ENCODE data around the gene CACHD1. TPM values are rescaled to one million over a fixed set of nuclear protein-coding genes. Genes with fewer than 3 reads are reported as not detected.

CACHD1 gene
- total and polyA plus RNA-seq, 9 of the 15 experiments (the other 6 are each of a cell fraction or from before 2014, with no cell fraction given), result 0.07 TPM; not detected in 8

DNA sequence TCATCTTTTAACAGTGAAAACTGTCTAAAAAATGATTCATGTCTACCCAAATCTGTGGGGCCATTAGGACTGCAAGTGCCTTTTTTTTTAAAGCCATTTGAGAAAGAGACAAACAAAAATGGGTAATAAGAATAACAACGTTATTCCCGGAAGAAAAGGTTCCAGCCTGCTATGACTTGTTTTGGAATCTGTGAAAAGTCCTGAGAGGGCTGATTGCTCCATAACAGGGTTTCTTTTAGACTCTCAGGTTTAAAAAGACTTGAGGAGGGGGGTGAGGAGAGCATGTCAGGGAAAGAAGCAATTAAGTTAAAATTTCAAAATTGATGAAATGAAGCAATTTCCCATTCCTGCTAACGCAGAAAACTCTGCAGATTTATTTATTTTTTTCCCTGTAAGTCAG lies 56.4 kb downstream of the CACHD1 start:
- ATAC-seq, result no peak
- Histone ChIP-seq H3K9me3 (replicated peaks; ENCODE audit: control insufficient read depth, insufficient read depth, low read depth, low read length) (no peaks in the 10 kb centered on the region), H3K36me3 (ENCODE audit: control insufficient read depth, insufficient read depth, low read length) (no peaks in the 10 kb centered on the region), H3K4me1 (replicated peaks in 1 of 2; ENCODE audit: control insufficient read depth in 2 of 2, insufficient read depth in 2 of 2, low read length in 2 of 2) (no peaks in the 10 kb centered on the region), H3K27ac (ENCODE audit: extremely low read depth, low read depth, low read length) (no peak overlapping the region), H3K9me1 (ENCODE audit: control insufficient read depth, insufficient read depth, low read length) (no peaks in the 10 kb centered on the region), H3K4me2 (ENCODE audit: insufficient read depth, low read length) (no peak overlapping the region), H3K79me2 (ENCODE audit: control insufficient read depth, insufficient read depth, low read length) (no peaks in the 10 kb centered on the region), H3K9ac (ENCODE audit: insufficient read depth in 1 of 2, low read depth in 2 of 2, low read length in 2 of 2) (no peak overlapping the region), H2AFZ (ENCODE audit: low read depth, low read length) (no peak overlapping the region), H3K27me3 (ENCODE audit: control insufficient read depth in 2 of 2, insufficient read depth in 2 of 2, low read length in 2 of 2) (0 out of 5 replicates have a peak, but pooled peaks cover 0 to 4% of the 10 kb centered on the region in 2 experiments), H4K20me1 (replicated peaks; ENCODE audit: control insufficient read depth, insufficient read depth, low read length) (no peaks in the 10 kb centered on the region), H3K4me3 (no peak overlapping the region)
- BruUV-seq (replicated peaks), result no TSS peak
- intact Hi-C loops (cut with micrococcal nuclease) (no loop called here), in situ Hi-C loops (cut with MboI) (no loop called here)
- FAIRE-seq, result no peak
- POLR2A ChIA-PET, result no interaction called here
- CTCF ChIA-PET (ENCODE audit: low intra/inter-chr PET ratio), result no interaction called here
- 0% methylated on average over 3 of the region's 3 CpGs for WGBS (ENCODE audit: insufficient coverage, low coverage, missing lambda C conversion rate)
- TF ChIP-seq ZBTB8A (IDR thresholded peaks at IDR 0.05; ENCODE audit: partially characterized antibody) (no peak), ZSCAN32 (CRISPR knock-in tag; IDR thresholded peaks at IDR 0.05) (no peak), SREBF2 (CRISPR knock-in tag; IDR thresholded peaks at IDR 0.05) (no peak), ETV5 (CRISPR knock-in tag; IDR thresholded peaks at IDR 0.05; ENCODE audit: low read depth) (no peak), STAT5B (CRISPR knock-in tag; IDR thresholded peaks at IDR 0.05) (no peak), TEAD2 (tag; IDR thresholded peaks at IDR 0.05) (no peak), BCL6 (CRISPR knock-in tag; IDR thresholded peaks at IDR 0.05) (no peak)
- TF ChIP-seq, protein P1, sequence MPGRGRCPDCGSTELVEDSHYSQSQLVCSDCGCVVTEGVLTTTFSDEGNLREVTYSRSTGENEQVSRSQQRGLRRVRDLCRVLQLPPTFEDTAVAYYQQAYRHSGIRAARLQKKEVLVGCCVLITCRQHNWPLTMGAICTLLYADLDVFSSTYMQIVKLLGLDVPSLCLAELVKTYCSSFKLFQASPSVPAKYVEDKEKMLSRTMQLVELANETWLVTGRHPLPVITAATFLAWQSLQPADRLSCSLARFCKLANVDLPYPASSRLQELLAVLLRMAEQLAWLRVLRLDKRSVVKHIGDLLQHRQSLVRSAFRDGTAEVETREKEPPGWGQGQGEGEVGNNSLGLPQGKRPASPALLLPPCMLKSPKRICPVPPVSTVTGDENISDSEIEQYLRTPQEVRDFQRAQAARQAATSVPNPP (IDR thresholded peaks at IDR 0.05; ENCODE audit: borderline replicate concordance, insufficient read depth, insufficient read length), result no peak
- TF ChIP-seq, protein P2, sequence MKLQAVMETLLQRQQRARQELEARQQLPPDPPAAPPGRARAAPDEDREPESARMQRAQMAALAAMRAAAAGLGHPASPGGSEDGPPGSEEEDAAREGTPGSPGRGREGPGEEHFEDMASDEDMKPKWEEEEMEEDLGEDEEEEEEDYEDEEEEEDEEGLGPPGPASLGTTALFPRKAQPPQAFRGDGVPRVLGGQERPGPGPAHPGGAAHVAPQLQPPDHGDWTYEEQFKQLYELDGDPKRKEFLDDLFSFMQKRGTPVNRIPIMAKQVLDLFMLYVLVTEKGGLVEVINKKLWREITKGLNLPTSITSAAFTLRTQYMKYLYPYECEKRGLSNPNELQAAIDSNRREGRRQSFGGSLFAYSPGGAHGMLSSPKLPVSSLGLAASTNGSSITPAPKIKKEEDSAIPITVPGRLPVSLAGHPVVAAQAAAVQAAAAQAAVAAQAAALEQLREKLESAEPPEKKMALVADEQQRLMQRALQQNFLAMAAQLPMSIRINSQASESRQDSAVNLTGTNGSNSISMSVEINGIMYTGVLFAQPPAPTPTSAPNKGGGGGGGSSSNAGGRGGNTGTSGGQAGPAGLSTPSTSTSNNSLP (IDR thresholded peaks at IDR 0.05; ENCODE audit: borderline replicate concordance, low read depth, low read length), result no peak
- TF ChIP-seq, protein P3, sequence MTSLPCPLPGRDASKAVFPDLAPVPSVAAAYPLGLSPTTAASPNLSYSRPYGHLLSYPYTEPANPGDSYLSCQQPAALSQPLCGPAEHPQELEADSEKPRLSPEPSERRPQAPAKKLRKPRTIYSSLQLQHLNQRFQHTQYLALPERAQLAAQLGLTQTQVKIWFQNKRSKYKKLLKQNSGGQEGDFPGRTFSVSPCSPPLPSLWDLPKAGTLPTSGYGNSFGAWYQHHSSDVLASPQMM (CRISPR knock-in tag; IDR thresholded peaks at IDR 0.05), result no peak
- TF ChIP-seq, protein P4, sequence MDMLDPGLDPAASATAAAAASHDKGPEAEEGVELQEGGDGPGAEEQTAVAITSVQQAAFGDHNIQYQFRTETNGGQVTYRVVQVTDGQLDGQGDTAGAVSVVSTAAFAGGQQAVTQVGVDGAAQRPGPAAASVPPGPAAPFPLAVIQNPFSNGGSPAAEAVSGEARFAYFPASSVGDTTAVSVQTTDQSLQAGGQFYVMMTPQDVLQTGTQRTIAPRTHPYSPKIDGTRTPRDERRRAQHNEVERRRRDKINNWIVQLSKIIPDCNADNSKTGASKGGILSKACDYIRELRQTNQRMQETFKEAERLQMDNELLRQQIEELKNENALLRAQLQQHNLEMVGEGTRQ (CRISPR knock-in tag; IDR thresholded peaks at IDR 0.05), result no peak
- no peak for DNase-seq (ENCODE audit: extremely low read depth in 1 of 4, low spot score in 3 of 4)

Data from K562 (cell line).